ENCODE data around the gene WRAP73.

DNA sequence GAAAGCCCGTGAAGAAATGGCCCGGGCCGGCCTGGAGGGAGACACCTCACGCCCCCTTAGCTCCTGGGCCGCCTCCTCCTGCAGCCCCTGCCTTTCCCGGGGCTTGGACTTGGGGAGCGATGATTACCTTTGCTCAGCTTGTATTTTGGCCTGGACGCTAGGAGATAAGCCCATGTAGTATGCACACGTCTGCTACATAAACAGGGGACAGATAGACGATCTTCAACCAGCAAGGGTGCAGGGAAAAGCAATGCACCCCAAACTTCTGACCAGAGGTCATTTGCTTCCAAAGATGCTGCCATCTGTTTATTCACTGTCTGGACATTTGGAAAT is 3.3 kb upstream of the WRAP73 start:
- TF ChIP-seq, protein P1, sequence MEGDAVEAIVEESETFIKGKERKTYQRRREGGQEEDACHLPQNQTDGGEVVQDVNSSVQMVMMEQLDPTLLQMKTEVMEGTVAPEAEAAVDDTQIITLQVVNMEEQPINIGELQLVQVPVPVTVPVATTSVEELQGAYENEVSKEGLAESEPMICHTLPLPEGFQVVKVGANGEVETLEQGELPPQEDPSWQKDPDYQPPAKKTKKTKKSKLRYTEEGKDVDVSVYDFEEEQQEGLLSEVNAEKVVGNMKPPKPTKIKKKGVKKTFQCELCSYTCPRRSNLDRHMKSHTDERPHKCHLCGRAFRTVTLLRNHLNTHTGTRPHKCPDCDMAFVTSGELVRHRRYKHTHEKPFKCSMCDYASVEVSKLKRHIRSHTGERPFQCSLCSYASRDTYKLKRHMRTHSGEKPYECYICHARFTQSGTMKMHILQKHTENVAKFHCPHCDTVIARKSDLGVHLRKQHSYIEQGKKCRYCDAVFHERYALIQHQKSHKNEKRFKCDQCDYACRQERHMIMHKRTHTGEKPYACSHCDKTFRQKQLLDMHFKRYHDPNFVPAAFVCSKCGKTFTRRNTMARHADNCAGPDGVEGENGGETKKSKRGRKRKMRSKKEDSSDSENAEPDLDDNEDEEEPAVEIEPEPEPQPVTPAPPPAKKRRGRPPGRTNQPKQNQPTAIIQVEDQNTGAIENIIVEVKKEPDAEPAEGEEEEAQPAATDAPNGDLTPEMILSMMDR (IDR thresholded peaks at IDR 0.05): no peak
- no peak for TF ChIP-seq POLR2A (IDR thresholded peaks at IDR 0.05)
- no peak for TF ChIP-seq POLR2AphosphoS5 (IDR thresholded peaks at IDR 0.05)
